HG03135 (cell line): Measurements from ENCODE around the gene KRT28.
"Not testable (repeated sequence)": the region's sequence is repeated elsewhere in the genome, so short reads cannot be mapped to it uniquely, and the experiment has no call there.

Source experiments
- ATAC-seq: cut with Tn5 transposase; IDR thresholded peaks from one replicate; pipeline ENCODE4 v1.9.1; 2021; ENCODE audit warnings: mild to moderate bottlenecking, moderate library complexity; ENCODE audit not compliant: unreplicated experiment

Gene KRT28

DNA sequence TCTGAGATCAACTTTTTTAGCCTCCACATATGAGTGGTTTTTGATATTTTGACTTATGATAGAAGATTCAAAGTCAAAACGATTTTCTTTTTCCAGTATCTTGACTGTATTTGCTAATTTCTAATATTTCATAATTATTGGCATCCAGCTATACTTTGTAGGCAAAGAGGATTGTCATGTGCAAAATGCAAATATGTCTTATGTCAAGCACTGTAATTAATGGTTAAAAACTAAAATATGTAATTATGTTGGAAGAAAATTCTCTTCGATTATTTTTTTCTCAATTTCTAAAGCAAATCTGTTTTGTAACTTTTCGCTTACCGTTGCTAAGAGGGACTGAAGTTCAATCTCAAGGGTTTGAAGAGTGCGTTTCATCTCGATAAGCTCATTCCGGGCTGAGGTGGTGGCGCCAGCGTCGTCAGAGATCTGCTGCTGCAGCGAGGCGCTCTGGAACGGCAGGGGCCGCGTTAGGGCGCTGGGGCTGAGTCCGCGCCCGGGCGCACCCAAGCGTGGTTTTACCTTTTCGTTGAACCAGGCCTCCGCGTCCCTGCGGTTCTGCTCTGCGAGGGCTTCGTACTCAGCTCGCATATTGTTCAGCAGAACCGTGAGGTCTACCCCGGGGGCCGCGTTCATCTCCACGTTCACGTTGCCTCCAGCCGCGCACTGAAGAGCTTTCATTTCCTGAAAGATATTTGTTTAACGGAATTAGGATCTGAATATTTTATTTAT is 20.4 kb downstream of the KRT28 start:
- no peak for ATAC-seq

DNA sequence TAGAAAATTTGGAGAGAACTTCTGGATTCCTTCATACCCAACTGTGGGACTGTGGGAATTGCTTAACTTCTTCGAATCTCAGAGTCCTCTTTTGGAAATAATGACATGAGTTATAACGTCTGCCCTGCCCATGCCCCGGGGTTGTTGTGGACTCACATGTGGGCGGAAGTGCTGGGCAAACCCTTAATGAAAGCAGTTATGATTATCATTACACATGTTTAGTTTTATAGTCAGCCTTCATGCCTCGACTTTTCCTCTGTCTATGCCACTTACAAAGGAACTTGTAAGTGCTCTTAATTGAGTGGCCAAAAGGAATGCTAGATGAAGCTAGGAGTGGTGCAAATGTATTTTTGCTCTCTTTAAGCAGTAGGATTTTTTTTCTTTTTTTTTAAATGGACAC is 21.3 kb downstream of the KRT28 start:
- ATAC-seq = no peak

DNA sequence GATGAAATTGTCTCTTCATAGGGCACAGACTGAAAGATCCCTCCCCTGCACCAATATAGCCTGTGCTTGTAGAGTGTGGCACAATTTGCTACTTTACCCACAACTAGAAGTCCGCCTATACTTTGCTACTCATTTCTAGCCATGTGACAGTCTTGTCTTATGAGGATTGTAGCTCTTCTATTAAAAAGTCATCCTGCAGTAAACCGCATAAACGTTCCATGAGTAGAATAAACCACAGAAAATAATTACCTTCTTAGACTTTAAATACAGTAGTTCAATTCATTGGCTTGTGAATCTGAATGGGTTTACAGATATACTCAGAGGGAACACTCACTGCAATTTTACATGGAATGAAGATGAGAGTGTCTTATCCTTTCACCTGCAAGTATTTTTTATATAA is 21.8 kb downstream of the KRT28 start:
- no peak for ATAC-seq

DNA sequence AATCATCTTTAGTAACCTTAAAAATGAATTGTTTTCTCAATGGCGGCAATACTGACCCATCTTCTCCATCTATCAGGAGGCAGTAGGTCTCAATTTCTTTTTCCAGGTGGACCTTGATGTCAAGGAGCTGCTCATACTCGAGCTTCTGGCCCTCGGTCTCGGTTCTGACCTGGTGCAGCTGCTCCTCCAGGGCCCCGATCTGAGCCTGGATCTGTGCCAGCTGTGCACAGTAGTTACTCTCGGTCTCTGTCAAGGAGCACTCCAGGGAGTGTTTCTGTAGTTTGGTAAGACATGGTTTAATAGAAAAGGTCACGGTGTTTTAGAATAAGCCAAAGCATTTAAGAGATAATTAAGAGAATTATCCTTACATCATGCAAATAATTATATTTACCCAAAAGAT is 22.3 kb downstream of the KRT28 start:
- no peak for ATAC-seq

DNA sequence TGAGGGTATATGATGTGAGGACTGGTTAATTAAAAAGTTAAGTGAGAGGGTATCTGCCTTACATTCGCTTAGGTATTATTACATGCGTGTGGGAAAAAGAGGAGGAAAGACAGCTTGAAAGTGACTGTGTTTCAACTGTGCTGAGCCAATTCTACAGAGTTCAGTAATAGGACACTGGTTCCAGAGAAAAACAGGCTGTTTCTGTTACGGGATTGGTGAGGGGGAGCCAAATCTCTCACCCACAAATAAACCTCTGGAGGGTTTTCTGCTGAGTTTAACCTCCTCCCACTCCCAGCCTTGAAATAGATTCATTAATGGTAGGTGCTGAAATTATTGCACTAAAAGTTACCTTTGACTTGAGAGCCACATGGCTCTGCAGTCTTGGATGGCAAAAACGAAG is 23.8 kb downstream of the KRT28 start:
- no peak for ATAC-seq

DNA sequence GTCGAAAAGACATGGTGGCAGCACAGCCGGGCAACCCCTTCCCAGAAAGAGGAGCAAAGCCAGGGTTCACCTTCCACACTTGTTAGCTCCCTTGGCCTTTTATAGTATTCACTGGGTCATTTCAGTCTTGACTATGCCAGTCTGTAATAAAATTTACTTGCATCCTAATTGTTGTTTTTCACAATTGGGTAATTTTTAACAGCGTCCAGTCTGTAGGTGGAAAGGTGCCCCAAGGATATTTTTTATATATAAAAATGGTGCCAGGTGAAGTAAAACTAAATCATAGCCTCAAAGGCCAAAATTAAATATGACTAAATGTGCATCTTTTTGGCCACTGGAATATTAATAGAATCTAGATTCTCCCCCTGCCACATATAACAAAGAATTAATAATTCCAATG is 27.7 kb downstream of the KRT28 start, which contains the start of gene KRT26:
KRT26 (minus strand) TSS at position 101 of the 400 bp plus-strand sequence; CDS start at position 13, 88 bp downstream.
- ATAC-seq = no peak

DNA sequence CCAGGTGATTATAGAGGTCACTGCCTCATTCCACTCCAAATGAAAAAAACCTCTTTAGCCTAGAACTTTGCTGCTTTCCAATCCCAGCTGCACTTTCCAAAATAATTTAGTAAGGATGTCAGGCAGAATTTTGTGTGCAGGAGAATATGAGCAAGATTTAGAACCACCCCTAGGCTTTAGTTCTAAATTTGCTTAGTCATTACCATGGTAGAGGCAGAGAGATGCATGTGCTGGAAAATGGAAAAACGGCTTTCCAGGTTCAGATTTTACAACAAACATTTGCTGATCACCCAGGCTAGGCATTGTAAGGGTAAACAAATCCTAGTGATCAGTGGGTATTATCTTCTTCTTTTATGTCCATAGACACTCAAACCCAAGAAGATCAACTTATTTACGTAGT is 34.1 kb downstream of the KRT28 start:
- ATAC-seq = no peak

DNA sequence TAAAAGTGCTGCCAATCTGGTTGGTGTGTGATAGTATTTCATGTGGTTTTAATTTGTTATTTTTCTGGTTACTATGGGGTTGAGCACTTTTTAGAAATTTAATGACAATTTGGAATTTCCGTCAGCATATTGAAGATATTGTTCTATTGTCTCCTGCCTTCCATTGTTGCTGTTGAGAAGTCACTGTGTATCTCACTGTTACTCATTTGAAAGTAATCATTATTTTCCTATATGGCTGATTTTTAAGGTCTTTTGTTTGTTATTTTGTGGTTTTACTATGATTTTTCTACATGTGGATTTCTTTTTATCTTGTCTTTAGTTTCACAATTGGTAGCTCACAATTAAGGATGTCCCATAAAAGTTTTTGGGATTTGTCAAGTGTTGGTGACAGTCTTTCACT is 36.0 kb downstream of the KRT28 start:
- ATAC-seq = no peak

DNA sequence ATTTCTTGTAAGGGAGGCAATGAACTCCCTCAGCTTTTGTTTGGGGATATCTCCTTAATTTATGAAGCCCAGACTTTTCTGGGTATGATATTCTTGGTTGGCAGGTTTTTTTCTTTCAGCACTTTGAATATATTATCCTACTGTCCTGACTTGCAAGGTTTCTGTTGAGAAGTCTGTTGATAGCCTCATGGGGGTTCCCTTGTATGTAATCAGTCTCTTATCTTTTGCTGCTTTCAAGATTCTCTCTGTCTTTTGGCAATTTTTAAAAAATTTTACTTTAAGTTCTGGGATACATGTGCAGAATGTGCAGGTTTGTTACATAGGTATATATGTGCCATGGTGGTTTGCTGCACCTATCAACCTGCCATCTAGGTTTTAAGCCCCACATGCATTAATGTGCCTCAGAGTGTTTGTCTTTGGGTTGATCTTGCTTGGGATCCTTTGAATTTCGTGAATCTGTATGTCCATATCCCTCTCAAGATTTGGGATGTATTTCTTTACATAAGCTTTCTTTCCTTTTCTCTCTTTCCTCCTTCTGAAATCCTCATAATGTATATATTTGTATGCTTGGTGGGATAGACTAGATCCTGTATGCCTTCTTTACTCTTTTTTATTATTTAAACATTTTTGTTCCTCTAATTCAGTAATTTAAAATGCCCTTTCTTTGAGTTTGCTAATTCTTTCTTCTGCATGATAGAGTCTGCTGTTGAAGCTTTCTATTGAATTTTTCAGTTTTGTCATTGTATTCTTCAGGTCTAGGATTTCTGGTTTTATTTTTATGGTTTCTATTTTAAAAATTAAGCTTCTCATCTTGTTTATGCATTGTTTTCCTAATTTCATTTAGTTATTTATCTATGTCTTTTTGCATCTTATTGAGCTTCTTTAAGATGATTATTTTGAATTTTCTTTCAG is 39.4 kb downstream of the KRT28 start:
- ATAC-seq = no peak

DNA sequence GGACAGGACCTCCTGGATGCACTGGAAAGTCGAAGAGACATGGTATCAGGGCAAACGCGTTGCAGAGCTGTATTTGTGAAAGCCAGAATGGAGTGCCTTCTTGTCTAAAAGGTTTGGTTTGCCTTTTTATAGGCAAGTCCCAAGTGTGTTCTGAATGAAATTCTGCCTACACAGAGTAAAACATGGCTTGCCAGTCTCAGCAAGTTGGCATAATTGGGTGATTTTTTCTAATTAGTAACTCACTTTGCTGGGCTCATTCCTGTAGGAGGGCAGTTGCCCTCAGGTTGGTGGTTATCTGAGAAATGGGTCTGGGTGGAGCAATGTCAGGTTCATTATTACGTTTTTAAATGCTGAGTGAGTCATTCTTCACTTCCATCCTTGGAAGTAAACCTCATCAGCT is 44.5 kb downstream of the KRT28 start, which contains the start of gene KRT25:
KRT25 (minus strand) TSS at position 101 of the 400 bp plus-strand sequence; CDS start at position 41, 60 bp downstream.
- ATAC-seq = no peak

DNA sequence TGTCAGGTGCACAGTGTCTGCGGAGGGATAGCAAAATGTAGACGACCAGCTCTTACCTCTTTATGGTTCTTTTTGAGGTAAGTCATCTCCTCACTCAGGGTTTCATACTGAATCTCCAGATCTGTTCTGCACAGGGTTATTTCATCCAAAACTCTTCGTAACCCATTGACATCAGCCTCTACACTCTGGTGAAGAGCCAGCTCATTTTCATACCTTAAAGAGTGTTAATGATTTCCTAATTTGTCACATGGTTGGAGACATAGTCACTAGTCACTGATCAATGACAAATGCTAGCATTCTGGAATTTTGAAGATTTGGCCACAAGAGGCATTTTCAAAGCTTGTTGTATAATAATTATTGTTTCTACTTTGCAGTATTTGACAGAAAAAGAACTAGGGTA is 46.0 kb downstream of the KRT28 start:
- ATAC-seq = no peak

DNA sequence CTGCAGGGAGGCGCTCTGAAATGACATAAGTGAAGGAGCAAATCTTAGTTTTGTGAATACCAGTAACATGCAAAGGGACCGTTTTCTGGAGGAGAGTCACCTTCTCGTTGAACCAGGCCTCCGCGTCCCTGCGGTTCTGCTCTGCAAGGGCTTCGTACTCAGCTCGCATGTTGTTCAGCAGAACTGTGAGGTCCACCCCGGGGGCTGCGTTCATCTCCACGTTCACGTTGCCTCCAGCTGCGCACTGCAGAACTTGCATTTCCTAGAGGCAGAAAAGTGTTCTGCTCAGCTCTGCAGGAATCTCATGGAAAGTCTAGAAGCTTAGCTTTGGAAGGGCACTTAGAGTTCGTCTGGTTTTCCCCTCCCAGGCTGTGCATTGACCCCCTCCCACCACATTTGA is 48.7 kb downstream of the KRT28 start:
- no peak for ATAC-seq

DNA sequence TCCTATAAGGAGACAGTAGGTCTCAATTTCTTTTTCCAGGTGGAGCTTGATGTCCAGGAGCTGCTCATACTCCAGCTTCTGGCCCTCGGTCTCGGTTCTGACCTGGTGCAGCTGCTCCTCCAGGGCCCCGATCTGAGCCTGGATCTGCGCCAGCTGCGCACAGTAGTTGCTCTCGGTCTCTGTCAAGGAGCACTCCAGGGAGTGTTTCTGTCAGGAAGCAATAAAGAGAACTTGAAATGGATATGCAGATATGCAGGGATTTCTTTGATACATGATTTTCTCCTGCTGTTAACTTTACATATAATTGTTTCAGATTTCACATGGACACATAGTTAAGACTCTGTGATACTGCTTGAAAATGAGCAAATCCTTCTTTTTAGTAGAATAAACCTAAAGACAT is 49.4 kb downstream of the KRT28 start:
- ATAC-seq = no peak

DNA sequence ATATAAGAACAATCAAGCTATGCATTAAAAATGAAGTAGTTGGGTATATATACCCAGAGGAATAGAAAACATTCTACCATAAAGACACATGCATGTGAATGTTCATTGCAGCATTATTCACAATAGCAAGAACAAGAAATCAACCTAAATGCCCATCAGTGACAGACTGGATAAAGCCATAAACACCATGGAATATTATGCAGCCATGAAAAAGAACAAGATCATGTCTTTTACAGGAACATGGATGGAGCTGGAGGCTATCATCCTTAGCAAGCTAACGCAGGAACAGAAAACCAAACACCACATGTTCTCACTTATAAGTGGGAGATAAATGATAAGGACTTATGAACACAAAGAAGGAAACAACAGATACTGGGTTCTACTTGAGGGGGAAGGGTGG is 51.1 kb downstream of the KRT28 start:
- ATAC-seq = not testable (repeated sequence)
